Tibial nerve (tissue), 4 donors: ENCODE measurements around the gene TPK1. TPM values are rescaled to one million over a fixed set of nuclear protein-coding genes. Genes with fewer than 3 reads are reported as not detected.

ENCODE experiments used
- DNase-seq, 2 donors: peaks; one replicate each; pipeline ENCODE4 v3.0.0-alpha.2; 2019; ENCODE audit warnings: low spot score in 2 of 2
- H3K27ac ChIP-seq, 4 donors: fragments of 200-600 bp; sonication (generic) in 3 of 4; one replicate each; pipeline ENCODE4 v1.5.1; 2017 to 2019; ENCODE audit warnings: mild to moderate bottlenecking in 1 of 4
- H3K27me3 ChIP-seq, 2 donors: fragments of 200-600 bp; sonication (generic) in 1 of 2; one replicate each; pipeline versions ENCODE4 v1.5.1 to v1.6.0; 2017 to 2019
- H3K36me3 ChIP-seq, 3 donors: fragments of 200-600 bp; sonication (generic); one replicate each; pipeline ENCODE4 v1.5.1; 2018 to 2019
- H3K4me1 ChIP-seq, 4 donors: fragments of 200-600 bp; sonication (generic) in 3 of 4; one replicate each; pipeline ENCODE4 v1.5.1; 2017 to 2019
- H3K4me3 ChIP-seq, 4 donors: fragments of 200-600 bp; sonication (generic) in 3 of 4; one replicate each; pipeline ENCODE4 v1.5.1; 2017 to 2019; ENCODE audit warnings: mild to moderate bottlenecking in 1 of 4, moderate library complexity in 1 of 4
- H3K9me3 ChIP-seq, 4 donors: fragments of 200-600 bp; sonication (generic) in 3 of 4; one replicate each; pipeline ENCODE4 v1.5.1; 2017 to 2019
- EP300 ChIP-seq, 2 donors: sonication (generic); formaldehyde crosslinking; IDR thresholded peaks; one replicate each; pipeline ENCODE4 v1.6.1; 2017; ENCODE audit warnings: antibody characterized with exemption in 2 of 2, mild to moderate bottlenecking in 1 of 2
- POLR2A ChIP-seq, 2 donors: fragments of 450-650 bp; IDR thresholded peaks; one replicate each; pipeline ENCODE4 v1.6.1; 2017; ENCODE audit warnings: antibody characterized with exemption in 2 of 2, mild to moderate bottlenecking in 2 of 2, moderate library complexity in 2 of 2
- WGBS, 2 donors: methylation state at CpG; one replicate each; pipeline ENCODE4 v1.1.5; 2018; 5-methylcytosine and 5-hydroxymethylcytosine counted together
- total RNA-seq, 4 donors: library from RNA; depleted of rRNA; stranded (reverse); fragments of >200 nt; gene quantifications; one replicate each; pipeline ENCODE4 v1.1.0, GENCODE V29; 2016
- TF ChIP-seq, protein P1 (sequence below), 5 experiments: fragments of 200-600 bp in 3 of 5; fragments of 450-650 bp in 2 of 5; sonication (generic) in 3 of 5; IDR thresholded peaks; one replicate each; pipeline ENCODE4 v1.5.1; 2016 to 2019; ENCODE audit warnings: antibody characterized with exemption in 5 of 5, mild to moderate bottlenecking in 3 of 5, moderate library complexity in 2 of 5

TPK1 gene
- total RNA-seq, 4 donors from 2014 or later = 4.5 to 18.8 (median 8.3) TPM

DNA sequence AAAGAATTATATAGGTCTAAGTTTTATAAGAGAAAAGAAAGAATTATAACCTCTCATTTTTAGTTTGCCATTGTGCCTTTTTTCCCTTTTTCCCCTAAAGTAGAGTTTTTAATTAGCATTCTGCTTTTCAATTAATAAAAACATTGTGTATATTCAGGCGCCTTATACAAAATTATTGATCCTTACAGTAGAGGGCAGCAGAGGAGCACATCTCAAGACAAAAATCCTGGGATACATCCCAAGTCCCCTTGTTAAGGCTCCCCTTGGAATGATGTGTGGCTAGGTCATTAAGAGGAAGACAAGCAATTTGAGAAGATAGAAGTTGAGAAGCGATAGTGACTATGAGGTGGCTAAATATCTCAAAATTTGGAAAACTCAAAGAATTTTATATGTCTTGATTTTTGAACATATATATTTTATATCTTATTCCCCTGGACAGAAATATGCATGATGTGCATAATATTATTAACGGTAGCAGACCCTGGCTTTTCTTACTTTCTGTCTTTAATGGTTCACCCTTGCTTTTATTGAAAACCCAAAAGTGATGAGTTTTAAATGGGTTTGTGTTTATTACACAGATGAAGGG, 19.1 kb upstream of the TPK1 start:
- Histone ChIP-seq H3K27ac (no peak overlapping the region), H3K9me3 (no peaks in the 10 kb centered on the region), H3K27me3 (peaks cover 0 to 7% of the 10 kb centered on the region in 2 donors), H3K36me3 (no peaks in the 10 kb centered on the region), H3K4me1 (no peaks in the 10 kb centered on the region), H3K4me3 (no peak overlapping the region)
- WGBS, 2 donors = 45 to 48% methylated on average over 3 of the region's 3 CpGs
- no peak for DNase-seq
- TF ChIP-seq, protein P1, sequence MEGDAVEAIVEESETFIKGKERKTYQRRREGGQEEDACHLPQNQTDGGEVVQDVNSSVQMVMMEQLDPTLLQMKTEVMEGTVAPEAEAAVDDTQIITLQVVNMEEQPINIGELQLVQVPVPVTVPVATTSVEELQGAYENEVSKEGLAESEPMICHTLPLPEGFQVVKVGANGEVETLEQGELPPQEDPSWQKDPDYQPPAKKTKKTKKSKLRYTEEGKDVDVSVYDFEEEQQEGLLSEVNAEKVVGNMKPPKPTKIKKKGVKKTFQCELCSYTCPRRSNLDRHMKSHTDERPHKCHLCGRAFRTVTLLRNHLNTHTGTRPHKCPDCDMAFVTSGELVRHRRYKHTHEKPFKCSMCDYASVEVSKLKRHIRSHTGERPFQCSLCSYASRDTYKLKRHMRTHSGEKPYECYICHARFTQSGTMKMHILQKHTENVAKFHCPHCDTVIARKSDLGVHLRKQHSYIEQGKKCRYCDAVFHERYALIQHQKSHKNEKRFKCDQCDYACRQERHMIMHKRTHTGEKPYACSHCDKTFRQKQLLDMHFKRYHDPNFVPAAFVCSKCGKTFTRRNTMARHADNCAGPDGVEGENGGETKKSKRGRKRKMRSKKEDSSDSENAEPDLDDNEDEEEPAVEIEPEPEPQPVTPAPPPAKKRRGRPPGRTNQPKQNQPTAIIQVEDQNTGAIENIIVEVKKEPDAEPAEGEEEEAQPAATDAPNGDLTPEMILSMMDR (IDR thresholded peaks at IDR 0.05) = peak; percentile 26 to 54 (median 32)
- no peak for TF ChIP-seq POLR2A (IDR thresholded peaks at IDR 0.05)
- TF ChIP-seq EP300 (IDR thresholded peaks at IDR 0.05) = no peak

DNA sequence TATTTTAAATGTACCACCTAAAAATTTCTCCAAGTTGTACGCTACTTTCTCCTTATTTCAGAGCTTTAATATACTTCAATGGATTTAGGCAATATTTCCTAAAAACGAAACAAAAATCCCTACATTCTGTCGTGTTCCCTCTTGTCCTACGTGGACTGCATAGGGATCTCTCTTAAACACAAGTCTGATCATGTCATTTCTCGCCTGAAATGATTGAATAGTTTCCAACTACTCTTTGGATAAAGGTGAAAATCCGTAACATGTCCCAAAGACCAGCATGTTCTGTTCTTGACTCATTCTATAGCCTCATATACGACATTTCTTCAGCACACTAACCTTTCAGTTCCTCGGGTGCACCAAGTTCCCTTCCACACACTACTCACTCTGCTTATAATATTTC, 17.7 kb upstream of the TPK1 start:
- H3K27me3 ChIP-seq = peaks cover 0 to 7% of the 10 kb centered on the region in 2 donors
- peaks cover 0 to 3% (median 0%) of the 10 kb centered on the region in 4 donors for H3K9me3 ChIP-seq
- H3K27ac ChIP-seq = no peak overlapping the region
- no peaks in the 10 kb centered on the region for H3K36me3 ChIP-seq
- no peak for TF ChIP-seq POLR2A (IDR thresholded peaks at IDR 0.05)
- TF ChIP-seq, protein P1 (IDR thresholded peaks at IDR 0.05) = no peak
- H3K4me1 ChIP-seq = no peaks in the 10 kb centered on the region
- 86 to 89% methylated on average over 8 of the region's 8 CpGs for WGBS, 2 donors
- H3K4me3 ChIP-seq = no peak overlapping the region
- no peak for DNase-seq

DNA sequence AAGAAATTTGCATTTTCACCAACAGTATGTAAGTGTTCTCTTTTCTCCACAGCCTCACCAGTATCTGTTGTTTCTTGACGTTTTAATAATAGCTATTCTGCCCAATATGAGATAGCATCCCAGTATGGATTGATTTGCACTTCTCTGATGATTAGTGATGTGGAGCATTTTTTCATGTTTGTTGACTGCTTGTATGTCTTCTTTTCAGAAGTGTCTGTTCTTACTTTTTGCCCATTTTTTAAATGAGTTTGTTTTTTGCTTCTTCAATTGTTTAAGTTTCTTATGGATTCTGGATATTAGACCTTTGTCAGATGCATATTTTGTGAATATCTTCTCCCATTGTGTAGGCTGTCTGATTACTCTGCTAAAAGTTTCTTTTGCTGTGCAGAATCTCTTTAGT, 12.2 kb upstream of the TPK1 start:
- no peak for DNase-seq
- no peak overlapping the region for H3K4me3 ChIP-seq
- H3K36me3 ChIP-seq = no peaks in the 10 kb centered on the region
- no peak overlapping the region for H3K27ac ChIP-seq
- H3K9me3 ChIP-seq = peaks cover 0 to 13% (median 0%) of the 10 kb centered on the region in 4 donors
- H3K4me1 ChIP-seq = no peaks in the 10 kb centered on the region
- TF ChIP-seq, protein P1 (IDR thresholded peaks at IDR 0.05) = no peak
- TF ChIP-seq EP300 (IDR thresholded peaks at IDR 0.05) (no peak), POLR2A (IDR thresholded peaks at IDR 0.05) (no peak)
- WGBS, 2 donors = 85 to 86% methylated on average over 1 of the region's 1 CpG
- H3K27me3 ChIP-seq = peaks cover 0 to 7% of the 10 kb centered on the region in 2 donors

DNA sequence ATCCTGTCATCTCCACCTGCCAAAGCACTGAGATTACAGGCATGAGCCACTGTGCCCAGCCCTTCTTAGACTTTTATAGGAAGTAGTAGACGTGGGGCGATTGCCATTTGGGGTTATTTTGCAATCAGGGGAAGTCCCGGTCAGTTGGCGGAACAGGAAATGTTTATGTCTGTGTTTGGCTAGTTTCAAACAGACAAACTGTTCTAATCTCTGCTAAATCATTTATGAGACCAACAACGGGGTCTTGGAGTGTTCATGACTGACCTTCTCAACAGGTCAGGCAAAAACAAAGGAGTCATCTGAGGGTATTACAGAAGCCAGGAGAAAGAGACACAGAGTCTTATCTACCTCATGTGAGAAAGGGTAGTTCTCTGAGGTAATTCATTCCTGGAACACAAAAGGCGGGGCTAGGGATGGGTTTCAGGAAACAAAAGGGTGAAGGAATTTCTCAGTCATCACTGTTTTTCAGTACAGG, 6.6 kb upstream of the TPK1 start:
- Histone ChIP-seq H3K4me3 (no peak overlapping the region), H3K27ac (peak overlapping the region; percentile 15 to 62 (median 56)), H3K36me3 (no peaks in the 10 kb centered on the region), H3K9me3 (peaks cover 0 to 15% (median 0%) of the 10 kb centered on the region in 4 donors), H3K4me1 (no peaks in the 10 kb centered on the region), H3K27me3 (no peaks in the 10 kb centered on the region)
- WGBS, 2 donors = 37 to 46% methylated on average over 6 of the region's 6 CpGs
- TF ChIP-seq EP300 (IDR thresholded peaks at IDR 0.05) = peak; percentile 70 to 73
- TF ChIP-seq POLR2A (IDR thresholded peaks at IDR 0.05) = no peak
- peak in 1 of 2 donors; percentile 28 for DNase-seq

DNA sequence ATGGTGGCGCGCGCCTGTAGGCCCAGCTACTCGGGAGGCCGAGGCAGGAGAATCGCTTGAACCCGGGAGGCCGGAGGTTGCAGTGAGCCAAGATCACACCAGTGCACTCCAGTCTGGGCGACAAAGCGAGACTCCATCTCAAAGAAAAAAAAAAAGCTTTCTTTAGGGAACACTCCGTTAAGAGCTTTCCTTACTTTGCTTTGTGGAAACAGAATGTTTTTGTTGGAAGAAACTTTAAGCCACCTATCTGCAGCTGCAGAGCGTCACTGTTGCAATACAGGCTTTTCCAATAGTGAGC, 641 bp upstream of the TPK1 start:
- WGBS, 2 donors = 86 to 90% methylated on average over 12 of the region's 12 CpGs
- peak overlapping the region; percentile 94 to 98 (median 96) for H3K27ac ChIP-seq
- no peaks in the 10 kb centered on the region for H3K36me3 ChIP-seq
- no peak for DNase-seq
- TF ChIP-seq POLR2A (IDR thresholded peaks at IDR 0.05) (no peak), EP300 (IDR thresholded peaks at IDR 0.05) (no peak)
- H3K9me3 ChIP-seq = peaks cover 0 to 15% (median 0%) of the 10 kb centered on the region in 4 donors
- peak overlapping the region; percentile 74 to 89 (median 80) for H3K4me3 ChIP-seq
- H3K27me3 ChIP-seq = no peaks in the 10 kb centered on the region
- H3K4me1 ChIP-seq = peaks cover 0 to 25% (median 9%) of the 10 kb centered on the region in 4 donors

DNA sequence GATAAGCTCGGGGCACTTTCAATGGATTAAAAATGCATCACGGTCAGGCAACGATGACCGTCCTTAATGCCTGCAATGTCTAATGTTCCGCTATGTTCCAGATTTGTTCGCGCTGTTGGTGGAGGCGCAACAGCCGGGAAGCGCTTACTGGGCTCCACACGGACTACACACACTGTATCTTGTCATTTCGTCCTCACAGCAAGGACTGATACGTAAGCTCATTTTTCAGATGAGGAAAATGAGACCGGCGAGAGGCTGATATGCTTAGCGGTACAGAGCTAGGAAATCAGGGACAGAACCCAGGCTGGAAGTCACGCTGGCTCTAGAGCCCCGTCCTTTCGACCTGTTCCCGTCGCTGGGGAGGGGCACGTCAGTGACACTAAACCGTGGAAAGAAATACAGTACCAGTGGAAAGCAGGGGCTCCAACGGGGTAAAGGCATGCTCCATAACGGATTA, 670 bp downstream of the TPK1 start:
- DNase-seq = peak in 1 of 2 donors; percentile 45
- Histone ChIP-seq H3K27ac (peak overlapping the region; percentile 94 to 98 (median 96)), H3K9me3 (peaks cover 0 to 13% (median 0%) of the 10 kb centered on the region in 4 donors), H3K36me3 (no peaks in the 10 kb centered on the region), H3K27me3 (no peaks in the 10 kb centered on the region), H3K4me1 (peaks cover 0 to 25% (median 9%) of the 10 kb centered on the region in 4 donors), H3K4me3 (peak overlapping the region; percentile 74 to 89 (median 80))
- TF ChIP-seq, protein P1 (IDR thresholded peaks at IDR 0.05) = no peak
- TF ChIP-seq POLR2A (IDR thresholded peaks at IDR 0.05) (no peak), EP300 (IDR thresholded peaks at IDR 0.05) (peak in 1 of 2 donors; percentile 51)
- WGBS, 2 donors = 1 to 2% methylated on average over 25 of the region's 25 CpGs
